ENCODE measurements around the gene ZNF839.

ZNF839 gene

GRCh38 chr14:102330806-102331205, 11.3 kb downstream of the ZNF839 start:
- ChIA-PET POLR2A (no interaction called here), CTCF (no interaction called here)
- no peak for DNase-seq (ENCODE audit: extremely low spot score)
- TF ChIP-seq HDGF (IDR thresholded peaks at IDR 0.05; ENCODE audit: borderline replicate concordance) (no peak), SUZ12 (IDR thresholded peaks at IDR 0.05) (no peak), CTBP1 (IDR thresholded peaks at IDR 0.05; ENCODE audit: borderline replicate concordance) (no peak), PKNOX1 (IDR thresholded peaks at IDR 0.05) (no peak)

GRCh38 chr14:102333390-102333789, 13.8 kb downstream of the ZNF839 start:
- TF ChIP-seq SUZ12 (IDR thresholded peaks at IDR 0.05) (no peak), FOXK2 (IDR thresholded peaks at IDR 0.05) (no peak), ZNF384 (IDR thresholded peaks at IDR 0.05) (no peak), TARDBP (IDR thresholded peaks at IDR 0.05) (no peak), LEF1 (IDR thresholded peaks at IDR 0.05; ENCODE audit: borderline replicate concordance) (no peak), BHLHE40 (IDR thresholded peaks at IDR 0.05; ENCODE audit: borderline replicate concordance) (no peak), ARNT (IDR thresholded peaks at IDR 0.05) (no peak), CTBP1 (IDR thresholded peaks at IDR 0.05; ENCODE audit: borderline replicate concordance) (no peak), SP1 (IDR thresholded peaks at IDR 0.05) (no peak), PKNOX1 (IDR thresholded peaks at IDR 0.05) (no peak), NFRKB (IDR thresholded peaks at IDR 0.05) (no peak), FOXM1 (IDR thresholded peaks at IDR 0.05; ENCODE audit: borderline replicate concordance) (no peak), HDGF (IDR thresholded peaks at IDR 0.05; ENCODE audit: borderline replicate concordance) (no peak), FOXA1 (IDR thresholded peaks at IDR 0.05) (no peak)
- POLR2A ChIA-PET: interaction anchor here (1.2 kb wide), 1 partner anchor 12 kb away, joined by 4 read pairs; no protein-coding TSS in a partner anchor
- no peak for DNase-seq (ENCODE audit: extremely low spot score)
- CTCF ChIA-PET: interaction anchor here (0.6 kb wide), 1 partner anchor 97 kb away, joined by 4 read pairs; no protein-coding TSS in a partner anchor

- ChIA-PET CTCF (no interaction called here), POLR2A (interaction anchor here (1.2 kb wide), 1 partner anchor 13 kb away, joined by 4 read pairs; no protein-coding TSS in a partner anchor)
- no peak for DNase-seq (ENCODE audit: extremely low spot score)
- TF ChIP-seq NFRKB (IDR thresholded peaks at IDR 0.05): no peak
- TF ChIP-seq LEF1 (IDR thresholded peaks at IDR 0.05; ENCODE audit: borderline replicate concordance): no peak
- no peak for TF ChIP-seq FOXA1 (IDR thresholded peaks at IDR 0.05)
- no peak for TF ChIP-seq ZNF384 (IDR thresholded peaks at IDR 0.05)
- TF ChIP-seq SUZ12 (IDR thresholded peaks at IDR 0.05): no peak
- no peak for TF ChIP-seq HDGF (IDR thresholded peaks at IDR 0.05; ENCODE audit: borderline replicate concordance)
- TF ChIP-seq CTBP1 (IDR thresholded peaks at IDR 0.05; ENCODE audit: borderline replicate concordance): no peak
- TF ChIP-seq SP1 (IDR thresholded peaks at IDR 0.05): no peak
- TF ChIP-seq BHLHE40 (IDR thresholded peaks at IDR 0.05; ENCODE audit: borderline replicate concordance): no peak
Observed at GRCh38 chr14:102333795-102334705, 14.5 kb downstream of the ZNF839 start.

- POLR2A ChIA-PET: interaction anchor here (1.1 kb wide), 1 partner anchor 28 kb away, joined by 3 read pairs; the partner anchor contains the start of genes CINP and TECPR2
- CTCF ChIA-PET: no interaction called here
- TF ChIP-seq ELF4 (IDR thresholded peaks at IDR 0.05) (no peak), NFRKB (IDR thresholded peaks at IDR 0.05) (no peak), TARDBP (IDR thresholded peaks at IDR 0.05) (no peak), L3MBTL2 (conservative IDR thresholded peaks at IDR 0.05) (no peak), SUZ12 (IDR thresholded peaks at IDR 0.05) (no peak), HDGF (IDR thresholded peaks at IDR 0.05; ENCODE audit: borderline replicate concordance) (no peak), FOXA1 (IDR thresholded peaks at IDR 0.05) (no peak), LEF1 (IDR thresholded peaks at IDR 0.05; ENCODE audit: borderline replicate concordance) (no peak), ARNT (IDR thresholded peaks at IDR 0.05) (no peak)
- no peak for DNase-seq (ENCODE audit: extremely low spot score)
Observed at GRCh38 chr14:102335163-102335562, 15.6 kb downstream of the ZNF839 start.

GRCh38 chr14:102338724-102339123, 19.2 kb downstream of the ZNF839 start:
- DNase-seq (ENCODE audit: extremely low spot score): no peak
- POLR2A ChIA-PET: no interaction called here
- CTCF ChIA-PET: no interaction called here
- TF ChIP-seq SP1 (IDR thresholded peaks at IDR 0.05) (no peak), ZNF384 (IDR thresholded peaks at IDR 0.05) (no peak), FOXK2 (IDR thresholded peaks at IDR 0.05) (no peak), ARNT (IDR thresholded peaks at IDR 0.05) (no peak), BHLHE40 (IDR thresholded peaks at IDR 0.05; ENCODE audit: borderline replicate concordance) (no peak), CTBP1 (IDR thresholded peaks at IDR 0.05; ENCODE audit: borderline replicate concordance) (no peak), TARDBP (IDR thresholded peaks at IDR 0.05) (no peak), NFRKB (IDR thresholded peaks at IDR 0.05) (no peak), FOXA1 (IDR thresholded peaks at IDR 0.05) (no peak), LEF1 (IDR thresholded peaks at IDR 0.05; ENCODE audit: borderline replicate concordance) (no peak), SUZ12 (IDR thresholded peaks at IDR 0.05) (no peak), HDGF (IDR thresholded peaks at IDR 0.05; ENCODE audit: borderline replicate concordance) (no peak), L3MBTL2 (conservative IDR thresholded peaks at IDR 0.05) (no peak), FOXM1 (IDR thresholded peaks at IDR 0.05; ENCODE audit: borderline replicate concordance) (no peak), ELF4 (IDR thresholded peaks at IDR 0.05) (no peak), PKNOX1 (IDR thresholded peaks at IDR 0.05) (no peak)

- no peak for DNase-seq (ENCODE audit: extremely low spot score)
- no peak for TF ChIP-seq FOXK2 (IDR thresholded peaks at IDR 0.05)
- ChIA-PET POLR2A (interaction anchor here (0.8 kb wide), 1 partner anchor 21 kb away, joined by 3 read pairs; the partner anchor contains the start of genes CINP and TECPR2), CTCF (no interaction called here)
Observed at GRCh38 chr14:102341566-102341965, 22.0 kb downstream of the ZNF839 start.

All from HEK293T (cell line).